NCI-H345 treated with DMSO at 0.1 percent for 48 hours (cell line): ENCODE measurements around the gene PTPRN2.
"Not testable (repeated sequence)": the region's sequence is repeated elsewhere in the genome, so short reads cannot be mapped to it uniquely, and the experiment has no call there.

Experiments
- DNase-seq: peaks from one replicate; lab custom pipeline; 2025; ENCODE audit not compliant: unreplicated experiment; lab: John Stamatoyannopoulos, UW

Gene PTPRN2

GRCh38 chr7:157597562-157597961 lies 990.1 kb downstream of the PTPRN2 start:
- no peak for DNase-seq

GRCh38 chr7:157596881-157597280 lies 990.7 kb downstream of the PTPRN2 start:
- no peak for DNase-seq

GRCh38 chr7:157596471-157596870 lies 991.2 kb downstream of the PTPRN2 start:
- no peak for DNase-seq

- no peak for DNase-seq
Observed at GRCh38 chr7:157596026-157596425, 991.6 kb downstream of the PTPRN2 start.

- no peak for DNase-seq
Observed at GRCh38 chr7:157595086-157595855, 992.4 kb downstream of the PTPRN2 start.

- no peak for DNase-seq
Observed at GRCh38 chr7:157594306-157594705, 993.3 kb downstream of the PTPRN2 start.

- DNase-seq: no peak
Observed at GRCh38 chr7:157593541-157593940, 994.1 kb downstream of the PTPRN2 start.

- DNase-seq: not testable (repeated sequence)
Observed at GRCh38 chr7:157592636-157593320, 994.8 kb downstream of the PTPRN2 start.

GRCh38 chr7:157590526-157590925 lies 997.1 kb downstream of the PTPRN2 start:
- DNase-seq: no peak

- no peak for DNase-seq
Observed at GRCh38 chr7:157589680-157590079, 997.9 kb downstream of the PTPRN2 start.

- no peak for DNase-seq
Observed at GRCh38 chr7:157587805-157588560, 999.6 kb downstream of the PTPRN2 start.

GRCh38 chr7:157587051-157587804 lies 1000.4 kb downstream of the PTPRN2 start:
- DNase-seq: no peak

GRCh38 chr7:157586426-157586955 lies 1001.1 kb downstream of the PTPRN2 start:
- DNase-seq: no peak

GRCh38 chr7:157585113-157585861 lies 1002.3 kb downstream of the PTPRN2 start:
- no peak for DNase-seq

GRCh38 chr7:157584420-157584819 lies 1003.2 kb downstream of the PTPRN2 start:
- no peak for DNase-seq

GRCh38 chr7:157581740-157582139 lies 1005.9 kb downstream of the PTPRN2 start:
- no peak for DNase-seq

GRCh38 chr7:157580324-157580723 lies 1007.3 kb downstream of the PTPRN2 start:
- no peak for DNase-seq

GRCh38 chr7:157579425-157579824 lies 1008.2 kb downstream of the PTPRN2 start:
- DNase-seq: no peak

GRCh38 chr7:157577796-157578339 lies 1009.8 kb downstream of the PTPRN2 start:
- no peak for DNase-seq

- no peak for DNase-seq
Observed at GRCh38 chr7:157577061-157577460, 1010.6 kb downstream of the PTPRN2 start.
